Stimulated activated CD8-positive, alpha-beta memory T cell treated with anti-CD3 and anti-CD28 coated beads, Interleukin-15, amount 100 ng/mL, for 48 hours (primary cell): ENCODE measurements around the gene TLE5.
"Not testable (repeated sequence)": the region's sequence is repeated elsewhere in the genome, so short reads cannot be mapped to it uniquely, and the experiment has no call there.

ENCODE experiments used
- DNase-seq, 2 donors: peaks; one replicate each; pipeline ENCODE4 v3.0.0-alpha.2; 2020; ENCODE audit warnings: low read depth in 2 of 2

The TLE5 gene

DNA sequence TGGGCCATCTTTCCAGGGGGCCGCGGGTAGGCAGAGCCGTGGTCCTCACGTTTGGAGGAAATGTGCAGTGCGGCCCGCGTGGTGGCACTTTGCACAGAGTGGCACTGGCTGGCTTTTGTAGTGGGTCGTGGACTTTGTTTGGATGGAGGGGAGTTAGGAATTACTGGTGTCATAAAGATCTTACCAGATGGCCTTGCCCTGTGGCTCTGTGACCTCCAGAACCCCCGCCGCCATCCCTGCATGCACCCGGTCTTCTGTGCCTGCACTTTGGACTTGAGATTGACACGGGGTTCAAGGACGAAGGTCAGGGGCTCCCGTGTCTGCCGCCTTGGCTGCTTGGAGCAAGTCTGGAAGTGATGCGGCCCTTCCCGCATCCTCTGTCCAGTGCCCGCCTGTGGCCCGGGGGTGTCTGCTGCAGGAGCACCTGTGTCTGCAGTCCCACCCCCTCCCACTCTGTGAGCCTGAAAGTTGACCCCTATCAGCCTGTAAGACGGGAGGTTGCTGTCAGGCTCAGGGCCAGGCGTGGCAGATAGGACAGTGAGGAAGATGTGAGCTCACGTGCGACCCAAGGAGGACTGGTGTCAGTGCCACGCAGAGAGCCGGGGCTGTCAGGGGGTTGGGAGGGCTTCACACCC is 34.1 kb upstream of the TLE5 start:
- no peak for DNase-seq

DNA sequence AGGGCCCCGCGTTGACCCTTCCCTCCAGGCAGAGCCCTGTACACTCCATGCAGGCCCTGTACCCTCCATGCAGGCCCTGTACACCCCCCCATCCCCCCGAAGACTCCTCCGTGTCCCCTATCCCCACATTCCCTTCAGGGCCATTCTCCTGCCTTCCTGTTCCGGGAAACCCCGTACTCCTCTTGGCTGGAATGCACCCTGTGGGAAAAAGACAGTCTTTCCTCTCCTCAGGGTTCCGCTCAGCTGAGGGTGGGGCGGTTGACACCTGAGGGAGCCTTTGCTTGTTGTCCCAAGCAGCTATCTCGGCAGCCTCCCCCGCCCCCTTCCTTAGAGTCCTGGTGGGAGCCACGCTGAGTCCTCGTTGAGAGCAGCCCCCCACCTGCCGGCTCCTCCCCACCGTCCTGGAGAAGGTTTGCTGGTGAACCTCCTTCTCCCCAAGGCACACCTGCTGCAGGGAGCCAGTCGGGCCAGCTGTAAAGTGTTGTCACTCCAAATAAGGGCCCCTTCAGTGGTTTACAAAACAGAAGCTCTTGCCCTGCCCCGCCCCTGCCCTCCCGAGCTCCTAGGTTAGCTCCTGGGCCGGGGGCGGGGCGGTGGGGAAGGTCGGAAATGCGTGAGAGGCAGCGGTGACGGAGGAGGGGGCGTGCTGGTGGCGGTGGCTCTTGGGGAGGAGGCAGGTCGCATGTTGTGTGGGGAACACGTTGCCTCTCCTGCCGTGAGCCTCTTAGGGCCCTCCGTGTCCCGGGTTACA is 33.3 kb upstream of the TLE5 start:
- peak in 1 of 2 donors; percentile 23 for DNase-seq

- no peak for DNase-seq
Measured at GRCh38 chr19:3094601-3095440, 32.5 kb upstream of the TLE5 start.

GRCh38 chr19:3089299-3089855 is 27.1 kb upstream of the TLE5 start:
- DNase-seq = not testable (repeated sequence)

GRCh38 chr19:3087769-3088168 is 25.5 kb upstream of the TLE5 start:
- no peak for DNase-seq

DNA sequence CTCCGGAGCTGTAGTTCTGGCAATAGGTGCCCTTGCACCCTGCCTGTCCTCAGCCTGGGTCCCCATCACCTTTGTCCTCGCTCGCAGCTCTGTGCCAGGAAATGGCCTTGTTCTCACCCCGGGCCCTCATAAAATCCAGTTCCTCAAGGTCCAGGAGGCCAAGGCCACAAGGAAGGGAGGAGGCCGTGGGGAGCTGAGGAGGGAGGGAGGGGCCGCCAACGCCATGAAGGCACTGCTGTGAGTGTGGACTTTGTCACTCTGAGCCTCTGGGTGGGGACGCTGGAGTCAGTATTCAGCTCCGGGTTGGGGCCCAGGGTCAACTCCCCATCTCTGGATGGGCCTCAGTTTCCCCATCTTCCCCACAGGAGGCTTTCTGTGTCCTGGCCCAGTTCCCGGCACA is 22.6 kb upstream of the TLE5 start:
- DNase-seq = no peak

DNA sequence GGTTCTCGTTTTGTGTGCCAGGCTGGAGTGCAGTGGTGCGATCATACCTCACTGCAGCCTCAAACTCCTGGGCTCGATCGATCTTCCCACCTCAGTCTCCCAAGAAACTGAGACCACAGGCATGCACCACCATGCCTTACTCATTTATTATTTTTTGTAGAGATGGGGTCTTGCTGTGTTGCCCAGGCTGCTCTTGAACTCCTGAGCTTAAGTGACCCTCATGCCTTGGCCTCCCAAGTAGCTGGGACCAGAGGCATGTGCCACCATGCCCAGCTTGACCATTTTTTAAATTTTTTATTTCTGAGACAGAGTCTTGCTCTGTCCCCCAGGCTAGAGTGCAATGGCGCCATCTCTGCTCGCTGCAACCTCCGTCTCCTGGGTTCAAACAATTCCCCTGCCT is 21.7 kb upstream of the TLE5 start:
- no peak for DNase-seq

DNA sequence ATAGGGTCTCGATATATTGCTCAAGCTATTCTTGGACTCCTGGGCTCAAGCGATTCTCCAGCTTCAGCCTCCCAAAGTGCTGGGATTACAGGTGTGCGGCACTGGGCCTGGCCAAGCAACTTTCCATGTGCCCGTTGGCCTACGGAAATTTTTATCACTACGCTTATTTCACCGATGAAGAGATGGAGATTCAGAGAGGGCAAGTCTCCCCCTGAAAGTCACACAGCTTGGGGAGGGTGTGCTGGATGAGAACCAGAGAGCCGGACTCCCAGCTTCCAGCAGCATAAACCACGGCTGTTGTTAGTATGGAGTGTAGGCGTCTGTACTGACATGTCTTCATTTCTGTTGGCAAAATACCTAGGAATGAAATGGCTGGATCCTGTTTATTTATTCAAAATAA is 20.0 kb upstream of the TLE5 start:
- DNase-seq = no peak

- DNase-seq = no peak
Measured at GRCh38 chr19:3080286-3080685, 18.0 kb upstream of the TLE5 start.

DNA sequence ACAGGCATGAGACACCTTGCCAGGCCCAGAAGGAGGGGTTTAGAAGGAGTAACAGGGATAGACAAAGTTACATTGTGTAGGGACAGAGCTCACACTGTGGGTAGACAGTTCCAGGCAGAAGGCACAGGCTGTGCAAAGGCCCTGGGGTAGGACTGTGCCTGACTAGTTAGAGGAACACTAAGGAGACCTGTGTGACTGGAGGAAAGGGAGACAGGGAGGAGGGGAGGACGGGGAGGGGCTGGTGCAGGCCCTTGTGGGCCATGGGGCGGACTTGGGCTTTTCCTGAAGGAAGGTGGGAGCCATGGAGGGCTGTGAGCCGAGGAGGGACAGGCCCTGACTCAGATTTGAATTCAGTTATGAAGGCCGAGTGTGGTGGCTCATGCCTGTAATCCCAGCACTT is 17.3 kb upstream of the TLE5 start:
- DNase-seq = no peak

GRCh38 chr19:3075605-3076431 is 13.5 kb upstream of the TLE5 start:
- DNase-seq = peak; percentile 44 to 55

GRCh38 chr19:3073931-3074595 is 11.8 kb upstream of the TLE5 start:
- no peak for DNase-seq

GRCh38 chr19:3073159-3073563 is 10.9 kb upstream of the TLE5 start:
- no peak for DNase-seq

DNA sequence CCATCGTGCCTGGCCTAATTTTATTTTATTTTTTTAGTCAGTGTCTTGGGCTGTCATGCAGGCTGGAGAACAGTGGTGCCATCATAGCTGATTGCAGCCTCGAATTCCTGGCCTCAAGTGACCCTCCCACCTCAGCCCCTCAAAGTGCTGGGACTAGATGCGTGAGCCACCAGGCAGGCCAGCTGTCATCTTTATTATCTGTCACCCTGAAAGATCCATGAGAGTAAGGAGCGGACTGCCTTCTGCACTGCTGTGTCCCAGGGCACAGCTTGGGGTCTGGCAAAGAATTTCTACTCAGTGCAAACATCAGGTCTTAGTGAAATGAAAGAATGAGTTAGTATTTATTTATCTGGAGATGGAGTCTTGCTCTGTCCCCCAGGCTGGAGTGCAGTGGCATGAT is 9.5 kb upstream of the TLE5 start:
- DNase-seq = no peak

- DNase-seq = no peak
Measured at GRCh38 chr19:3068071-3068470, 5.8 kb upstream of the TLE5 start.

- no peak for DNase-seq
Measured at GRCh38 chr19:3067563-3067962, 5.3 kb upstream of the TLE5 start.

DNA sequence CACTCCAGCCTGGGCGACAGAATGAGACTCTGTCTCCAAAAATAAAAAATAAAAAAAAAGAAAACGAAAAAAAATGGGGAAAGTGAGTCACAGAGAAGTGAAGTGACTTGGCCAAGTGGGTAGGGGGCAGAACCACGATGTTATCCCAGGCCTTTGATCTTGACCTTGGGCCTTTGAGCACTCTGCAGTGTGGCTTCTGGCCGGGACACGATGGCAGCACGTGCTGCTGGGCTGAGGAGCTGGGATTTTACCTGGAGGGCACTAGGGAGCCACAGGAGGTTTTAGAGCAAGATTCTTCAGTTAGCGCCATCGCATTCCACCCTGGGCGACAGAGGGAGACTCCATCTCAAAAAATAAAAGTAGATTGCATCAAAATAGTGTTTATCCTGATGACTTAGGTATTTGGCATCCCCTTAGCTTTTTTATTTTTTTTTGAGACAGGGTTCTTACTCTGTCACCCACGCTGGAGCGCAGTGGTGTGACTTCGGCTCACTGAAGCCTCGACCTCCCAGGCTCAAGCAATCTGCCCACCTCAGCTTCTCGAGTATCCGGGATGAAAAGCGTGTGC is 4.3 kb upstream of the TLE5 start:
- DNase-seq = no peak

GRCh38 chr19:3065675-3066357 is 3.5 kb upstream of the TLE5 start:
- DNase-seq = no peak

DNA sequence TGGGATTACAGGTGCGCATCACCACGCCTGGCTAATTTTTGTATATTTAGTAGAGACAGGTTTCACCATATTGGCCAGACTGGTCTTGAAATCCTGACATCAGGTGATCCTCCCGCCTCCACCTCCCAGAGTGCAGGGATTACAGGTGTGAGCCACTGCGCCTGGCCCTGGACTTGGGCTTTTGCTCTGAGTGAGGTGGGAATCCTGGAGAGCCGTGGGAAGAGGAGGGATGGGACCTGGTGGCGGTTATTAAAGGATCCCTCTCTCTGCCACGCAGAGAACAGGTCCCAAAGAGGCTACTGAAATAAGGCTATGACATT is 1.7 kb upstream of the TLE5 start:
- no peak for DNase-seq
